Gastrocnemius medialis (tissue), 4 donors: ENCODE data around the gene ATP23.

Source experiments
- CTCF ChIP-seq, 5 experiments: fragments of 450-650 bp in 3 of 5; fragments of 200-600 bp in 2 of 5; sonication (generic) in 2 of 5; IDR thresholded peaks in 4 of 5; conservative IDR thresholded peaks in 1 of 5; 1 replicate in 4 of 5; 2 replicates in 1 of 5; pipeline ENCODE4 v1.5.1; 2016 to 2019; ENCODE audit warnings: antibody characterized with exemption in 5 of 5, mild to moderate bottlenecking in 3 of 5, moderate library complexity in 3 of 5
- POLR2A ChIP-seq, 2 donors: fragments of 450-650 bp; IDR thresholded peaks; one replicate each; pipeline ENCODE4 v1.6.1; 2017; ENCODE audit warnings: antibody characterized with exemption in 2 of 2, mild to moderate bottlenecking in 2 of 2, moderate library complexity in 2 of 2

GRCh38 chr12:57935331-57935730 lies 6.0 kb upstream of the ATP23 start:
- no peak for TF ChIP-seq POLR2A (IDR thresholded peaks at IDR 0.05)
- no peak for TF ChIP-seq CTCF (IDR thresholded peaks at IDR 0.05 in 4 of 5, conservative IDR thresholded peaks at IDR 0.05 in 1 of 5)
